ENCODE results near the gene ATP6AP1.

- no peak for TF ChIP-seq GATA2 (IDR thresholded peaks at IDR 0.05; ENCODE audit: low read depth, low read length)
- TF ChIP-seq GATA3 (IDR thresholded peaks at IDR 0.05; ENCODE audit: low read depth, low read length), result no peak
These were observed 44.1 kb upstream of the ATP6AP1 start for GRCh38 chrX:154384284-154384892.
